HG02938 (cell line): ENCODE data around the gene TOB2.
"Not testable (repeated sequence)": the region's sequence is repeated elsewhere in the genome, so short reads cannot be mapped to it uniquely, and the experiment has no call there.

Experiments used
- ATAC-seq: cut with Tn5 transposase; IDR thresholded peaks from one replicate; pipeline ENCODE4 v1.9.1; 2021; ENCODE audit warnings: mild to moderate bottlenecking, moderate library complexity; ENCODE audit not compliant: unreplicated experiment

TOB2 gene

GRCh38 chr22:41431656-41432055, 14.9 kb downstream of the TOB2 start:
- no peak for ATAC-seq

GRCh38 chr22:41429951-41430332, 16.7 kb downstream of the TOB2 start:
- ATAC-seq: no peak

GRCh38 chr22:41429232-41429950, 17.2 kb downstream of the TOB2 start:
- no peak for ATAC-seq

GRCh38 chr22:41425660-41426365, 20.8 kb downstream of the TOB2 start:
- no peak for ATAC-seq

- no peak for ATAC-seq
These were observed 27.9 kb downstream of the TOB2 start for GRCh38 chr22:41418717-41419116.

- ATAC-seq: no peak
These were observed 28.8 kb downstream of the TOB2 start for GRCh38 chr22:41417622-41418390.

- no peak for ATAC-seq
These were observed 31.0 kb downstream of the TOB2 start for GRCh38 chr22:41415554-41415953.

- no peak for ATAC-seq
These were observed 35.4 kb downstream of the TOB2 start for GRCh38 chr22:41411021-41411851.

GRCh38 chr22:41410311-41410751, 36.3 kb downstream of the TOB2 start:
- ATAC-seq: no peak

- ATAC-seq: no peak
These were observed 37.9 kb downstream of the TOB2 start for GRCh38 chr22:41408665-41409064.

GRCh38 chr22:41407433-41407832, 39.2 kb downstream of the TOB2 start:
- ATAC-seq: no peak

GRCh38 chr22:41406410-41406809, 40.2 kb downstream of the TOB2 start:
- ATAC-seq: no peak

- ATAC-seq: no peak
These were observed 41.0 kb downstream of the TOB2 start for GRCh38 chr22:41405588-41405987.

- peak; percentile 62 for ATAC-seq
These were observed 42.9 kb downstream of the TOB2 start for GRCh38 chr22:41403532-41404318.

GRCh38 chr22:41402851-41403250, 43.8 kb downstream of the TOB2 start:
- not testable (repeated sequence) for ATAC-seq

- ATAC-seq: no peak
These were observed 44.6 kb downstream of the TOB2 start for GRCh38 chr22:41401781-41402648.

GRCh38 chr22:41398921-41399320, 47.7 kb downstream of the TOB2 start:
- no peak for ATAC-seq

- no peak for ATAC-seq
These were observed 49.3 kb downstream of the TOB2 start for GRCh38 chr22:41397143-41397811.
